ENCODE measurements around the gene TBC1D17. TPM values are rescaled to one million over a fixed set of nuclear protein-coding genes. Genes with fewer than 3 reads are reported as not detected.

TBC1D17 gene
- total RNA-seq = 100 to 1,000 TPM in 1 of 9 donors, 10 to 100 TPM in 7, 1 to 10 TPM in 1; 5.8 to 103 (median 51.3) TPM
- 100 to 1,000 TPM in 2 of 3 donors, 10 to 100 TPM in 1; 22.4 to 198 (median 113) TPM for polyA plus RNA-seq
- long read RNA-seq, donor 1, partial matches to known transcripts = 0 of 4 reads
- long read RNA-seq, donor 1, other reads (novel, unspliced or antisense) = 0 of 4 reads
- long read RNA-seq, donor 2, partial matches to known transcripts = 7 of 9 reads
- long read RNA-seq, donor 2, other reads (novel, unspliced or antisense) = 0 of 9 reads
- long read RNA-seq, donor 3, partial matches to known transcripts = 0 of 1 reads
- long read RNA-seq, donor 3, other reads (novel, unspliced or antisense) = 0 of 1 reads
- long read RNA-seq, donor 4, transcript TBC1D17-201 (17 exons, 2,366 nt) = major isoform, 5 of 10 reads
- long read RNA-seq, donor 4, partial matches to known transcripts = 2 of 10 reads
- long read RNA-seq, donor 4, other reads (novel, unspliced or antisense) = 3 of 10 reads
- long read RNA-seq, donor 5, transcript TBC1D17-201 (17 exons, 2,366 nt) = major isoform, 95 of 176 reads
- long read RNA-seq, donor 5, partial matches to known transcripts = 28 of 176 reads
- long read RNA-seq, donor 5, other reads (novel, unspliced or antisense) = 52 of 176 reads
- long read RNA-seq, donor 6, transcript TBC1D17-201 (17 exons, 2,366 nt) = major isoform, 7 of 9 reads
- long read RNA-seq, donor 6, partial matches to known transcripts = 1 of 9 reads
- long read RNA-seq, donor 6, other reads (novel, unspliced or antisense) = 1 of 9 reads
- long read RNA-seq, donor 7, partial matches to known transcripts = 0 of 1 reads
- long read RNA-seq, donor 7, other reads (novel, unspliced or antisense) = 0 of 1 reads
- long read RNA-seq, donor 8, transcript TBC1D17-201 (17 exons, 2,366 nt) = major isoform, 6 of 7 reads
- long read RNA-seq, donor 8, partial matches to known transcripts = 0 of 7 reads
- long read RNA-seq, donor 8, other reads (novel, unspliced or antisense) = 0 of 7 reads
- long read RNA-seq, donor 9 = 0 reads
- long read RNA-seq, donor 10, partial matches to known transcripts = 0 of 2 reads
- long read RNA-seq, donor 10, other reads (novel, unspliced or antisense) = 0 of 2 reads

GRCh38 chr19:49877020-49877878 is at the start of gene TBC1D17, which contains the start of gene AKT1S1:
TSS of gene TBC1D17 (plus strand) at chr19:49877702. CDS start at chr19:49877724, 22 bp downstream.
TSS of gene AKT1S1 (minus strand) at chr19:49877355. CDS start at chr19:49873295, 4,060 bp downstream.
- H3K36me3 ChIP-seq (replicated peaks in 1 of 2) = peaks cover 0 to 35% of the 10 kb centered on the region in 2 donors
- DNase-seq = peak; percentile 98 to 100 (median 100)
- TF ChIP-seq CTCF (IDR thresholded peaks at IDR 0.05) = no peak
- TF ChIP-seq POLR2A (IDR thresholded peaks at IDR 0.05) = peak; percentile 88 to 91
- H3K27me3 ChIP-seq = no peaks in the 10 kb centered on the region
- H3K27ac ChIP-seq = peak within 1 kb of the TSS; percentile 92 to 99 (median 99)
- H3K4me1 ChIP-seq (replicated peaks in 1 of 2) = peaks cover 16 to 26% of the 10 kb centered on the region in 2 donors
- peak within 1 kb of the TSS; percentile 84 to 95 (median 90) for H3K4me3 ChIP-seq
- intact Hi-C loops (cut with DNase I) = no loop called here
- 0% methylated on average over 24 to 61 of the region's 61 CpGs for WGBS, 4 donors
- no peaks in the 10 kb centered on the region for H3K9me3 ChIP-seq (replicated peaks in 1 of 3)

GRCh38 chr19:49829200-49829599 is 48.3 kb upstream of the TBC1D17 start:
- Histone ChIP-seq H3K27ac (no peak overlapping the region), H3K4me3 (no peak overlapping the region), H3K9me3 (replicated peaks in 1 of 3) (no peaks in the 10 kb centered on the region), H3K27me3 (no peaks in the 10 kb centered on the region), H3K36me3 (replicated peaks in 1 of 2) (peaks cover 0 to 64% of the 10 kb centered on the region in 2 donors), H3K4me1 (replicated peaks in 1 of 2) (peaks cover 4 to 9% of the 10 kb centered on the region in 2 donors)
- intact Hi-C loops (cut with DNase I) = no loop called here
- TF ChIP-seq POLR2A (IDR thresholded peaks at IDR 0.05) (no peak), CTCF (IDR thresholded peaks at IDR 0.05) (no peak)
- no peak for DNase-seq
- 83 to 93% (median 91%) methylated on average over 6 to 8 of the region's 8 CpGs for WGBS, 4 donors

GRCh38 chr19:49829721-49830120 is 47.8 kb upstream of the TBC1D17 start:
- H3K27ac ChIP-seq = peak overlapping the region in 1 of 5 donors; percentile 10
- peaks cover 4 to 9% of the 10 kb centered on the region in 2 donors for H3K4me1 ChIP-seq (replicated peaks in 1 of 2)
- peaks cover 0 to 66% of the 10 kb centered on the region in 2 donors for H3K36me3 ChIP-seq (replicated peaks in 1 of 2)
- H3K27me3 ChIP-seq = no peaks in the 10 kb centered on the region
- intact Hi-C loops (cut with DNase I) = no loop called here
- no peaks in the 10 kb centered on the region for H3K9me3 ChIP-seq (replicated peaks in 1 of 3)
- TF ChIP-seq POLR2A (IDR thresholded peaks at IDR 0.05) (no peak), CTCF (IDR thresholded peaks at IDR 0.05) (no peak)
- no peak for DNase-seq
- no peak overlapping the region for H3K4me3 ChIP-seq
- WGBS, 4 donors = 90 to 94% (median 92%) methylated on average over 14 to 18 of the region's 18 CpGs

All from adrenal gland (tissue), 19 donors.